Suppressor macrophage treated with lipopolysaccharide for 4 hours (primary cell): ENCODE data around the gene SHISA6.

Experiments used
- DNase-seq: peaks from one replicate; pipeline ENCODE4 v3.0.0-alpha.2; 2020

The SHISA6 gene

GRCh38 chr17:11467639-11468038, 226.6 kb downstream of the SHISA6 start:
- no peak for DNase-seq

- no peak for DNase-seq
These were observed 244.5 kb downstream of the SHISA6 start for GRCh38 chr17:11485336-11486100.

GRCh38 chr17:11486101-11486867, 245.3 kb downstream of the SHISA6 start:
- no peak for DNase-seq

- no peak for DNase-seq
These were observed 245.9 kb downstream of the SHISA6 start for GRCh38 chr17:11486868-11487310.

GRCh38 chr17:11487469-11487868, 246.5 kb downstream of the SHISA6 start:
- DNase-seq = no peak

GRCh38 chr17:11488407-11488806, 247.4 kb downstream of the SHISA6 start:
- no peak for DNase-seq

- DNase-seq = no peak
These were observed 249.2 kb downstream of the SHISA6 start for GRCh38 chr17:11490171-11490755.

- DNase-seq = no peak
These were observed 251.5 kb downstream of the SHISA6 start for GRCh38 chr17:11492511-11492910.

GRCh38 chr17:11493936-11494335, 252.9 kb downstream of the SHISA6 start:
- DNase-seq = no peak

- no peak for DNase-seq
These were observed 254.6 kb downstream of the SHISA6 start for GRCh38 chr17:11495613-11496012.

- no peak for DNase-seq
These were observed 258.9 kb downstream of the SHISA6 start for GRCh38 chr17:11499881-11500280.

GRCh38 chr17:11503308-11504035, 262.5 kb downstream of the SHISA6 start:
- no peak for DNase-seq

GRCh38 chr17:11506635-11507034, 265.6 kb downstream of the SHISA6 start:
- no peak for DNase-seq

GRCh38 chr17:11511696-11512095, 270.7 kb downstream of the SHISA6 start:
- DNase-seq = no peak

- DNase-seq = no peak
These were observed 273.6 kb downstream of the SHISA6 start for GRCh38 chr17:11514565-11514964.

- no peak for DNase-seq
These were observed 274.1 kb downstream of the SHISA6 start for GRCh38 chr17:11514981-11515680.

GRCh38 chr17:11515901-11516300, 274.9 kb downstream of the SHISA6 start:
- DNase-seq = no peak

- DNase-seq = no peak
These were observed 294.2 kb downstream of the SHISA6 start for GRCh38 chr17:11535231-11535630.

GRCh38 chr17:11538366-11538765, 297.4 kb downstream of the SHISA6 start:
- DNase-seq = no peak

- no peak for DNase-seq
These were observed 298.6 kb downstream of the SHISA6 start for GRCh38 chr17:11539637-11540036.

- DNase-seq = no peak
These were observed 304.0 kb downstream of the SHISA6 start for GRCh38 chr17:11545002-11545401.

- DNase-seq = no peak
These were observed 304.7 kb downstream of the SHISA6 start for GRCh38 chr17:11545696-11546095.

GRCh38 chr17:11547853-11548252, 306.8 kb downstream of the SHISA6 start:
- DNase-seq = no peak
